Measurements from ENCODE around the gene DTNB. TPM values are rescaled to one million over a fixed set of nuclear protein-coding genes. Genes with fewer than 3 reads are reported as not detected.
"Not testable (repeated sequence)": the region's sequence is repeated elsewhere in the genome, so short reads cannot be mapped to it uniquely, and the experiment has no call there.

DTNB gene
- polyA plus RNA-seq, 5 donors: 25.2 to 29.9 (median 28.2) TPM

DNA sequence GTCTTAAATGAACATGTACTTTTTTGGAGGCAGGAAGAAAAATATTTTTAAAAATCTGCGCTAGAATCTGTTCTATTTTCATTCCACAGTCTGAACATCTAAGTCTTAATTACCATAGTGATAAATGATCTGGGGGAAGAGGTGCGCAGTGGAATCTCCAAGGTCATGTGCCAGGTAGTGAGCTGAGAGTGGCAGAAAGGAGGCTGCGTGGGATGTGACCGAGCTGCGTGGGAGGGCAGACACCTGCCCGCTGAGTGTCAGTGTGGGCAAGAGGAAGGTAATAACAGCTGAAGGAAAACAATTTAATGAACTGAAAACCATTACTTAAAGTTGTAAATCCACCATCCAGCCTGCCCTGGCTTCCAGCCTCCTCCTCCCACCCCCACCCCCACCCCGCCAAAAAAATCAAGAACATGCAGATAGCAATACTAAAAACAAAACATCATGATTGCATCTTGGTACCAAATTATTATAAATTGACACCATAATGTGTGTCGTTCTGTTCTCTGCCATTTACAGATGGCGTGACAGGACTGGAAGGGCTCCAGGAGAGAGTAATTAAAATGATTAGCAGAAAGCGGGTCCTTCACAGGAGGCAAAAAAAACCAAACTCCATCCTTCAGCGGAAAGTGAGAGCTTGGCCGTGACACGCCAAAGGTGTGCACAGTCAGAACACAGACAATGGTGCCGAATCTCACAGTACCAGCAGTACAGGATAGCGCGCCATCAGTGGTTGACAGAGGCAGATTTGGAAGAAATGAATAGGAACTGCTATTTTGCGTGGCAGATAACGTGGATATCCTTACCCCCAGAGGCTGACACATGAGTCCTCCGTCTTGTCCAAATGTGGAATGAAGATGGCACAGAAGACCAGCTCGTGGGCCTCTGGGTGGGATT lies 11.4 kb upstream of the DTNB start:
- no peak for DNase-seq

DNA sequence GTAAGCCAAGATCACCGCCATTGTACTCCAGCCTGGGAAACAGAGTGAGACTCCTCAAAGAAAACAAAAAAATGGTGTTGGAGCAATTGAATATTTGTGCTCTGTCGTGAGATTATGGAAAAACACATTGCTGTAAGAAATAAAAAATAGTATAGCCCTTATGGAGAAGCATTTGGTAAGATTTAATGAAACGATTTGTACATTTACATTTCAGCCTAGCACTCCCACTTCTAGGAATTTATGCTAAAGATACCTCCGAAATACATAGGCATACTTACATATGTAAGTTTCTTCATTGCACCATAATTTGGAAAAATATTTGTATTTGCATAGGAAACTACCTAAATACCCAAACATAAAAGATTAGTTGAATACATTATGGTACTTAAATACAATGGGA lies 8.7 kb upstream of the DTNB start:
- DNase-seq: no peak

DNA sequence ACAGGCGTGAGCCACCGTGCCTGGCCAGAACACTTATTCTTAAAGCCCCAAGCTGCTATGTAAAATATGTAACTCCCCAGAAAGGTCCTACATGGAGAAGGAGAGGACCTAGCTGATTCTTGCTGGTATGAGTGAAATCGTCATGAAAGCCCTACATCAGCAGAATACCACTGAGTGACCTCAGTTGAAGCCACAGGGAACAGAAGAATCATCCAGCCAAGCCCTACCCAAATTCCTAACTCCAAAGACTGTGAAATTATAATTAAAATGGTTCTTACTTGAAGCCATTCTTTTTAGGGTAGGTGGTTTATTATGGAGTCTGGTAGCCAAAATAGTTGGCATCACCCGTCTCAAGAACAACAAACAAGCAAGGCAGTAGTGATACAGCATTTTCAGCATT lies 4.5 kb upstream of the DTNB start:
- DNase-seq: no peak

DNA sequence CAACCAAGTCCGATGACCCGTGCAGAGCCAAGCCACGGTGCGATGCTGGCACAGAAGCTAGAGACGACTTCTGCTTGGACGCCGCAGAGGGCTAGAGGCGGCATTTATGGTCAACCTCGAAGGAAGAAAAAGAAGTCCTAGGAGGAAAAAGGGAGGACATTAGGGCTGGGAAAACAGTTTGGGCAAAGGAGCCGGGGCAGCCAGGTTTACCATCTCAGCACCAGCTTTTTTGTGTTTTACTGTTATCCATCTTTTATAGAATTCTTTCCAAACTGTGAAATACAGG lies 643 bp upstream of the DTNB start:
- DNase-seq: no peak

DNA sequence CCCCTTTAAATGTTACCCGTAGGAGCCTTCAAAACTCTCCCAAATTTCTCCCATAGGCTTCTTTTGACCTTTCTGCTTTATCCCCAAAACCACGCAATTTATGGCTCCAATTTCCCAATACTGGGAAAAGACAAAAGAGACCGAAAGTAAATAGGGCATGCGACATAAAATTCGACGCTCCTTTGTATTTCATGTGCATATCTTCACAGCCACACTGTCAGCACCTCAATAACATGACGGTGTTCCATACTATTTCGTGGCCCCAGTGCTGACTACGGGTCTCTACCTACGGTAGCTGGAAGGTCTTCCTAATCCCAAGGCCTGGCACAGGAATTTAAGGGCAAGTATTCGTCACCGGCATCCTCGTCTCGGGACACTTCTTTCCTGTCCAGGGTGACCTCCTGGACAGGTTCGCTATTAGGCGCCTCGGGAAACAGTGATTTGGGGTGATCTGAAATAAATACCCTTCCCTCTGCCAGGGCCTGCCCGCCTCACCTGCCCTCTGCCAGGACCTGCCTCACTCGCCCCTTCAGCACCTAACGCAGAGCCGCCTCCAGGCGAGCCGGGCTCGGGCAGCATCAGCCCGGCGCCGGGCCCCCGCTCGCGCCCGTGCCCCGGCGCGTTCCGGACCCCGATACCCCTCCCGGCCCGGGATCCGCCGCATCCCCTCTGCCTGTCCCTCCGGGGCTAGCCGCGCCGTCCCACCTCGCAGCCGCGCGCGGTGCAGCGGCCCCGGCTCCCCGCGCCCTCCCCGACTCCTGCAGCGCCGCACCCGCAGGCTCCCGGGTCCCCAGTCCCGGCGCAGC lies 680 bp downstream of the DTNB start:
- DNase-seq: peak; percentile 27 to 41

DNA sequence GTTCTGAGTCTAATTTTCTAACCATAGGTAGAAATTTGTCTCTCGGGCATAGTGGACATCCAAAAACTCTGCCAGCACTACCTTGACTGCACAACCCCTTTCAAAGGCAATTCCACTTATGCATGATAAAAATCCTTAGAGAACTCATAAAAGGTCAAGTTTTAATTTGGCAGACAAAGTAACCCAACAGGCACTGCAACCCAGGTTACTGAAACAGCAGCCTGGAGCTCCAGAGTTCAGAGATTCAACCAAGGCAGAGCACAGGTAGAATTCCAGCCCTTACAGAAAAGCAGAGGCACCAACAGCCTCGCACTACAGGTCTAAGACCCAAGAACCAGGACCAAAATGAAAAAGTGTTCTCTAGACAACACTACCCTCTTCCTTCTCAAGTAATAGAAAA lies 1.8 kb downstream of the DTNB start:
- peak in 1 of 2 donors; percentile 29 for DNase-seq

DNA sequence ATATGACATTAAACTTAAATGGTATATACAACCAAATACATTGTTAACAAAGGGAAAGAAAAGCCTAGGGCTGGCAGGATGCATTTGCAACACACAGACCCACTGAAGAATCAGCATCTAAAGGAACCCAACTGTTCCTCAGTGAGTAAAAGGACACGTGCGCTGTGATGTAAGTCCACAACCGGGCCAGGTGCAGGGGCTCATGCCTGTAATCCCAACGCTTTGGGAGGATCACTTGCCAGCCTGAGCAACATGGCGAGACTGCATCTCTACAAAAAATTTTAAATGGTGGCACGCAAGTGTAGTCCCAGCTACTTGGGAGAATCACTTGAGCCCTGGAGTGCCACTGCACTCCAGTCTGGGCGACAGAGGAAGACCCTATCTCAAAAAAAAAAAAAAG lies 3.9 kb downstream of the DTNB start:
- DNase-seq: no peak

DNA sequence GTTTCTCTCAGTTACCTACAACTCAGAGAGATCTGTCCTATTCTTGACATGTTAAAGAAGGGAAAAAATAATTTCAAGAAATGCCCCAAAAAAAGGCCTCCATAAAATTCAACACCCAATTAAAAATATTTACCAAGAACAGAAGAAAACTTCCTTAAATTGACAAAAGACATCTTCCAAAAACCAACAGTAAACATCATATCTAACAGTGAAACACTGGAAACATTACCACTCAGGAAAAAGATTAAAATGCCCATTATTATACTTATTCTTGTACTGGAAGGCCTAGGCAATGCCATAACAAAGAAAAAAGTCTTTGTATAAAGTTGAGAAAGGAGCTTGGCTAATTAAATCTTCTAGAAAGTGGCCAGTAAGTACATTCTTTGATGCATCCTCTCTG lies 7.2 kb downstream of the DTNB start:
- DNase-seq: no peak

DNA sequence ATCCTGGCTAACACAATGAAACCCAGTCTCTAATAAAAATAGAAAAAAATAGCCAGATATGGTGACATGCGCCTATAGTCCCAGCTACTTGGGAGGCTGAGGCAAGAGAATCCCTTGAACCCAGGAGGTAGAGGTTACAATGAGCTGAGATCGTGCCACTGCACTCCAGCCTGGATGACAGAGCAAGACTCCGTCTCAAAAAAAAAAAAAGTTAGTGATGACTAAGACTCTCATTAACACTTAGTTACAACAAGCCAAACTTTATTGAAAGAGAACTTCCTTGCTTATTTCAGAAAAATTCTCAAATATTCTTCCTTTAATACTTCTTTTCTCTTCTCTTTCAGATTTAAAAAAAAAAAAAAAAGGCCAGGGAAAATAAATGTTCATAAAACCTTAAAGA lies 7.9 kb downstream of the DTNB start:
- not testable (repeated sequence) for DNase-seq

DNA sequence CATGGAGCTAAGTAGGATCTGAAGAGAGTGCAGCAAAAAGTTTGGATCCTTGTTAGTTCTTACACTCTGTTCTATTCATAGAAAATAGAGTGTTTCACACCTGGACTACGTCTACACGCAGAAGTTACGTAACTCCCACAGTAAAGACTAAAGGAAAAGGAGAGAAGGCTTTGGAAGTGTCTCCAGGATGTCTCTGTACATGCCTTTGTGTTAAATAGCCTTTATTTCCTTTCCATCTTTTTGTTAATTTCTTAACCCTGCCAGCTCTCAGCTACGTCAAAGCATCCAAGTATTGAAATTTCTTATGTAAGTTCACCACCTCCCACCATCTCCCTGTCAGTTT lies 8.4 kb downstream of the DTNB start:
- DNase-seq: no peak

DNA sequence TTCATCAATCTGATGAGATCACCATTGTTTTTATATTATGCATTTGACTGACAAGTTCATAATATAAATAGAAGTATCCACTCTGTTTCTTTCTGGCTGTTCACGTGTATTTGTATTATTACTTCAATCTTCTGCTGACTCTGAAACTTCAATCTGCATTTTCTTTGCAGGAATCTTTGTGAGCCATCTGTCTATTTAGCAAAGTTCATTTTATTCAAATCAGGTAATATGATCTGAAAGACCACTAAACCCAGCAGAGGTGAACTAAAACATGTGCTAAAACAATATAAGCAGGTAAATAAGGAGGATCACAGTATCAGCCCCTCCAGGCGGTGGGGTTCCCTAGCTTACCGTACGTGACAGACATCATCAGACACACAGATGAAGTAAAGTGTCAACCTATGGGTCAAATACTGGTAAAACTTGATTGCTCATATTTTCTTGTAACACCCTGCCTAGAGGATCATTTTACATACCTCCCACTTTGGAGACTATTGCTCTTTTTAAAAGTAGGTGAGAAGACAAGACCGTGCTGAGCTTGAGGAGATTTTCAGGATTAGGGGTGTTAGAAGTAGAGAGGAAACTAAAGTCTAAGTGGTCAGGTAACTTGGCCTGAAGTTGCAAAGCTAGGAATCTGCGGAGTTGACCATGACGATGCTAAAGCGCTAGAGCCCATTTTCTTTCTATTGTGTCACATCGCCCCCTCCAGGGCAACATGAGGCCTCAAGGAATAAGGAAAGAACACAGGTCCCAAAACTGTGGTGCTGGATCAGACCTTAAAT lies 9.0 kb downstream of the DTNB start:
- DNase-seq: peak; percentile 44 to 54

DNA sequence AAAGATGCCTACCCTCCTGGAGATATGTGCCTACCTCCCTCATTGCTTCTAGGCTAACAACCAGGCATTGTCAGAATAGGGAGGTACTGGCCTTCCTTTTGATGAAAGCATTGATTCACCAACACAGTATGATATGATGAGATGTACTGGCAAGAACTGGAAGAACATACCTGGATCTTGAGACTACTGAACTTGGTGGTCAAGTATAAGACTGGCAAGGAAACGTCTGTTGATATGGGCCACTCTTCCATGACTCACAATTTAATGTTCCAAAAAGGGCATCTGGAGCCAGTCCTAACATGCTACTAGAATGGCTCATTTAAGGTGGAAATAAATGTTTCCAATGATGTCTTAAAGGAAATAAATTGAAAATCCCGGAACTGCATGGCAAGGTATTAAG lies 18.1 kb downstream of the DTNB start:
- no peak for DNase-seq

DNA sequence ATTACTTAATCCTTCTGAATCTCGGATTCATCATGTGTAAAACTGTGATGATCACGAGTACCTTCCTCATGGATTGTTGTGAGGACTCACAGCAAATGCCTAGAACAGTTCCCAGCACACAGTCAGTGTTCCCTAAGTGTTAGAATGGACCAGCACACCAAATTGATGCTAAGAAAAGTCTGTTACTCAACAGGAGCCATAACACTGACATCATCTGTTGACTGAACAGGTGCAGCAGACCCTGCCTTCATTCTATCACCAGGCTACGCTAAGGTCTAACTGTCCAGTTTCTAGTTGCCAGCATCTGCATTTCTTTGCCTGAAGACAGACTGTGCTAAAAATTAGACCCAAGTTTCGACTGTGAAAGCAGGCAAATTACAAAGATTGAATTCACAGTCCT lies 18.6 kb downstream of the DTNB start:
- DNase-seq: no peak

DNA sequence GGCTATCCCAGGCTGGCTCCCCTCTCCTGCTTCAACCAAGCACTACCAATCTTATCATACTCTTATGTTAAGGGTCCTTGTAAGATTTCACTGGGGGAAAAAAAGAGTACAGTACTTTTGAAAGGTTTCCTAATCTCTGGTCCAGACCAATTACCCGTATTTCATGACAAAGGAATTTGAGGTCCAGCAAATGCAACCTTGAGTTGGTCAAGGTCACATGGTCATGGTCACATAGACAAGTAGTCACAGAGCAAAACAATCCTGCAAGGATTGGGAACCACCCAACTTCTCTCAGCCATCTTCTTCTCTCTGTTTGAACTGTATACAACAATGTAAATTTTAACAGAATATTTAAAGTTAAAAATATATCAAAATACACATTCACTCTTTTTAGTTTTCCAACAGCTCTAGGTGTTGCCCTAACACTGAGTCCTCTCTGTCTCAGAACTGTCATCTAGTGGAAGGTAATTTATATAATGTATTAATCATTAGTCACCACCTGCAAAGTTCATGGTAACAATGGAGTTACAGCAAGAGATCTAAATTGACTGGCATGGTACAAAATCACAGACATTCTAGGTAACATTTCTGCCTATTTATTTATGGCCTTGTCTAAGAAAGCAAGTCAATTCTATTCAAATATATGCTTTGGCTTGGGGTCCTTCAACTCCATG lies 21.5 kb downstream of the DTNB start:
- DNase-seq: no peak

DNA sequence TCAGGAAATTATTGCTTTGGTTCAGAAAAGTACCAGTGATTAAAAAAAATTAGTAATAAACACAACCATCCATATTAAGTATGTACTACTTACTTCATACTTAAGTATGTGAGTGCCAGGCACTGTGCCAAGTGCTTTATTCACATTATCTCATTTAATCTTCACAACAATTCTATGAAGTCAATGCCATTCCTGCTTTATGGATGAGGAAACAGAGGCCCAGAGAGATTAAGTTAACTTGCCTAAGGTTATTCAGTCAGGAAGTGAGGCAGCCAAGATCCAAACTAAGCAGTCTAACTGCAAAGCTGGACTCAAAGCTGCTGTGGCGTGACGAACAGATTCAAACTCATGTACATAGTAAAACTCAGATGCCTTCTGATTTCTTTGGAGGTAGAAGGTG lies 22.3 kb downstream of the DTNB start:
- no peak for DNase-seq

DNA sequence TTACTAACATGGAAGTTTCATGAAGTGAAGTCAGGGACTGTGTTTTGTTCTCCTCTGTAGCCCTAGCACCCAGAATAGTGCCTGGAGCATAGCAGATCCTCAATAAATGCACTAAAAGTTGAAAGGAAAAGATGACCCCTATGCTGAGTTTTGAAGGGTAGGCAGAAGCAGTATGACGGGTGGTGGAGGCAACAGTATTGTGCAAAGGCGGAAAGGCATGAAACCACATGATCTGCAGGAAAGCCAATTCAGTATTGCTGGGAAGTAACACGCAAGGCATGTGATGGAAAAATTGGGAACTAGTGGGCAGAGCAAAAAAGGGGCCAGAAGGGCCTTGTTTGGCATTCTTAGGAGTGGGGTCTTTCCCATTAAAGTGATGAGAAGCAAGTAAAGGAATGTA lies 23.1 kb downstream of the DTNB start:
- no peak for DNase-seq

DNA sequence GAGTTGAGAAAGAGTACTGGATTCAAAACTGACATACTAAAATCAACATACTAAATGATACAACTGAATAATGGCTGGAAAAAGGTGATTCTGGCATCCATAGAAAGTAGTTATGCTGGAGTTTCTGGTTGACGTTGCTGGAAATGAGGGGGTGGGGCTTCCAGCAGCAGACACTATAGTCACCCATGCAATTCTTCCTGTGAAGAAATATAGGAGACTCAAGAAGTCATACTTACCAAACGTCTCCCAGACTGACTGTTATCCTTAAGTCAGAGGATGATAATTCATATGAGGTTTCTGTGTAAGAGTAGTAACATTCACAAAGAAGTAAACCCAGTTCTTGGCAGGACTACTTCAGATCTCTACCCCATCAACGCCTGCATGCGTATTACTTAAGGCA lies 23.6 kb downstream of the DTNB start:
- DNase-seq: no peak

DNA sequence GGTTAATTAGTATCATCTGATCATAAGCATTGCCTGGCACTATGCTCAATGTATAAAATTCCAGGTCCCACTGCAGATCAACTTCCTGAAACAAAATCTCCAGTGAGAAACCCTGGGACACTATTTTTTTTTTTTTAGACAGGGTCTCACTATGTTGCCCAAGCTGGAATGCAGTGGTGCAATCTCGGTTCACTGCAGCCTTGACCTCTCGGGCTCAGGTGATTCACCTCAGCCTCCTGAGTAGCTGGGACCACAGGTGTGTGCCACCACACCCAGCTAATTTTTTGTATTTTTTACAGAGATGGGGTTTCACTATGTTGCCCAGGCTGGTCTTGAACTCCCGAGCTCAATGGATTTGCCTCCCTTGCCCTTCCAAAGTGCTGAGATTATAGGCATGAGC lies 31.1 kb downstream of the DTNB start:
- no peak for DNase-seq

DNA sequence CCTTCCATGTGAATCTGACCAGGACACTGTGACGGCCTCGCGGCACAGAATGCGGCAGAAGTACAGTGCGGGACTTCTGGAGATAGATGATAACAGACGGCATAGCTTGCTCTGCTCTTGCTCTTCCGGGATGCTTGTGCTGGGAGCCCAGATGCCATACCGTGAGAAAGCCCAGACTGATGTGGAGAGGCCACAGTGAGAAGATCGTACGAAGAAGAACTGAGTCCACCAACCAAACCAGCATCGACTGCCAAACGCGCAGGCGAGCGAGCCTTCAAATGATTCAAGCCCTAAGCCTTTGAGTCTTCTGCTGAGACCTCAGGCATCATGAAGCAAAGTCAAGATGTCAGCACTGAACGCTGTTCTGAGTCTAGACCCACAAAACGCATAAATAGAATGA lies 33.7 kb downstream of the DTNB start:
- DNase-seq: no peak

DNA sequence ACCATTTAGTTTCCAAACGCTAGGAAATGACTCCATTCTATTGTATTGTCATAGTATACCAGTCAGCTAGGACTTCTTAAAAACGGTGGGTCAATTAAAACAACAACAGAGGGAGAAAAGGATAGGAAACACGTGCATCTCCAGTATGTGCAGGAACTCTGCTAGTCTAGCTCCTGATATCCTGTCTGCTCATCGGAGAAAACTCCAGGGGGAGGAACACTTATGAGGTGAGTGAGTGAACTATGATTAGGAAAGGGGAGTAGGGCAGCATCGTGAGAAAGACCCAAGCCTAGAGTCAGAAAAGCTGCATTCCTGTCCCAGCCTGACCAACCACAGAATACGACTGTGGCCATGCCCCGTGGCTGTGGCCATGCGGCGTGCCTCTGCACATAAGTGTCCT lies 34.2 kb downstream of the DTNB start:
- no peak for DNase-seq

DNA sequence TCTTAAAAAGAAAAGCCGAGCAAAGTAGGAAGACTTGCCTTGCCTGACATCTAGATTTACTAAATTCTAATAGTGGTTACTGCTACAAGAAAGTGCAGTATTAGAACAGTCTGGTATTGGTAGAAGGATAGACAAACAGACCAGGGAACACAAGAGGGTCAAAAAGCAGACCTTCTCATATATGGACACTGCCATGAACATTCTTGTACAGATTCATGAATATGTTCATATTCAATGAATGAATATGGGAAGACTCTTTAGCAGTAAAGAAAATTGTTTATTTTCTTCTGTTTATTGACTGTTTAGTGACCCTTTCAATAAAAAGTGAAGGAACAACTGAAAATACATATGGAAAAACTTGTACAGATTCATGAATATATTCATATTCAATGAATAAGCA lies 37.6 kb downstream of the DTNB start:
- DNase-seq: no peak

DNA sequence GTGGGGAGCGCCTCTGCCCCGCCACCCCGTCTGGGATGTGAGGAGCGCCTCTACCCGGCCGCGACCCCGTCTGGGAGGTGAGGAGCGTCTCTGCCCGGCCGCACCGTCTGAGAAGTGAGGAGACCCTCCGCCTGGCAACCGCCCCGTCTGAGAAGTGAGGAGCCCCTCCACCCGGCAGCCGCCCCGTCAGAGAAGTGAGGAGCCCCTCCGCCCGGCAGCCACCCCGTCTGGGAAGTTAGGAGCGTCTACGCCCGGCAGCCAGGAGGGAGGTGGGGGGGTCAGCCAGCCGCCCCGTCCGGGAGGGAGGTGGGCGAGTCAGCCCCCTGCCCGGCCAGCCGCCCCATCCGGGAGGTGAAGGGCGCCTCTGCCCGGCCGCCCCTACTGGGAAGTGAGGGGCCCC lies 39.6 kb downstream of the DTNB start:
- not testable (repeated sequence) for DNase-seq
